Caco-2 (cell line): Measurements from ENCODE around the gene TRAF3. TPM values are rescaled to one million over a fixed set of nuclear protein-coding genes. Genes with fewer than 3 reads are reported as not detected.

Experiments used
- BruUV-seq: library from RNA; stranded (reverse); fragments of 400-500 nt; replicated peaks from 2 replicates; lab custom pipeline; 2021; lab: Mats Ljungman, UMichigan
- CTCF ChIA-PET: fragments of 300-600 bp; sonication (Branson Sonifier 250); formaldehyde crosslinking; loops from one replicate; lab custom pipeline; 2022; ENCODE audit warnings: antibody characterized with exemption; lab: Charles Lee
- POLR2A ChIA-PET: fragments of 300-600 bp; sonication (Branson Sonifier 250); formaldehyde crosslinking; loops from one replicate; lab custom pipeline; 2022; ENCODE audit warnings: antibody characterized with exemption; lab: Charles Lee
- DNase-seq, 2 experiments: peaks; one replicate each; pipeline versions ENCODE4 v3.0.0 to v3.0.0-alpha.2; 2020 to 2022
- H3K27me3 ChIP-seq: replicated peaks from 2 replicates; pipeline ENCODE4 v1.6.0; 2011; ENCODE audit warnings: low read length; ENCODE audit not compliant: control insufficient read depth, insufficient read depth
- H3K36me3 ChIP-seq: 2 replicates; pipeline ENCODE4 v1.5.1; 2011; ENCODE audit warnings: low read length; ENCODE audit not compliant: control insufficient read depth, insufficient read depth
- H3K4me1 ChIP-seq: fragments of 250-450 bp; sonication (Bioruptor Pico); 2 replicates; pipeline ENCODE4 v1.5.1; 2020; ENCODE audit warnings: mild to moderate bottlenecking
- H3K4me3 ChIP-seq: 2 replicates; pipeline ENCODE4 v1.5.1; 2011; ENCODE audit warnings: low read depth, mild to moderate bottlenecking, control low read depth, low read length
- H3K9me3 ChIP-seq: fragments of 250-450 bp; sonication (Bioruptor Pico); 2 replicates; pipeline ENCODE4 v1.5.1; 2020; ENCODE audit warnings: mild to moderate bottlenecking, moderate library complexity
- H3K27ac Mint-ChIP-seq: one replicate; pipeline ENCODE4 v1.8.0; 2022; ENCODE audit warnings: mixed read lengths; ENCODE audit not compliant: unreplicated experiment
- H3K27me3 Mint-ChIP-seq: one replicate; pipeline ENCODE4 v1.8.0; 2022; ENCODE audit warnings: mixed read lengths; ENCODE audit not compliant: insufficient read depth, unreplicated experiment
- H3K36me3 Mint-ChIP-seq: one replicate; pipeline ENCODE4 v1.8.0; 2022; ENCODE audit warnings: mild to moderate bottlenecking, mixed read lengths; ENCODE audit not compliant: insufficient read depth, unreplicated experiment
- H3K4me1 Mint-ChIP-seq: one replicate; pipeline ENCODE4 v1.8.0; 2022; ENCODE audit warnings: low read depth, mixed read lengths; ENCODE audit not compliant: unreplicated experiment
- H3K4me3 Mint-ChIP-seq: one replicate; pipeline ENCODE4 v1.8.0; 2022; ENCODE audit warnings: mild to moderate bottlenecking, moderate library complexity, mixed read lengths; ENCODE audit not compliant: unreplicated experiment
- H3K9me3 Mint-ChIP-seq: one replicate; pipeline ENCODE4 v1.8.0; 2022; ENCODE audit warnings: mixed read lengths; ENCODE audit not compliant: unreplicated experiment
- CTCF ChIP-seq, 2 experiments: fragments of 200-600 bp in 1 of 2; IDR thresholded peaks; 1 replicate in 1 of 2; 2 replicates in 1 of 2; pipeline versions ENCODE4 v1.5.1 to v1.8.0; 2011 to 2022; ENCODE audit warnings: antibody characterized with exemption in 1 of 2, control low read depth in 1 of 2, inconsistent platforms in 1 of 2, low read depth in 1 of 2, low read length in 1 of 2, mild to moderate bottlenecking in 1 of 2, moderate library complexity in 1 of 2; ENCODE audit not compliant: insufficient read depth in 1 of 2, severe bottlenecking in 1 of 2, unreplicated experiment in 1 of 2
- intact Hi-C: fragments of 100-400 bp; cut with micrococcal nuclease; formaldehyde crosslinking; loops from one replicate; pipeline ENCODE4 v1.10.0; 2022; ENCODE audit not compliant: unreplicated experiment
- total RNA-seq: library from RNA; stranded (reverse); gene quantifications from 2 replicates; pipeline ENCODE4 v1.2.3, GENCODE V29; 2022

TRAF3 gene
- total RNA-seq, 1 experiment from 2014 or later: 16.6 TPM

- Mint-ChIP-seq H3K27ac (no peak overlapping the region), H3K36me3 (peaks cover 16% of the 10 kb centered on the region), H3K27me3 (no peaks in the 10 kb centered on the region), H3K9me3 (no peaks in the 10 kb centered on the region), H3K4me1 (no peaks in the 10 kb centered on the region), H3K4me3 (no peak overlapping the region)
- ChIA-PET CTCF (no interaction called here), POLR2A (no interaction called here)
- Histone ChIP-seq H3K4me3 (no peak overlapping the region), H3K36me3 (no peaks in the 10 kb centered on the region), H3K9me3 (no peaks in the 10 kb centered on the region), H3K27me3 (no peaks in the 10 kb centered on the region), H3K4me1 (no peaks in the 10 kb centered on the region)
- no peak for TF ChIP-seq CTCF (IDR thresholded peaks at IDR 0.05; ENCODE audit: insufficient read depth in 1 of 2, low read depth in 1 of 2, low read length in 1 of 2, severe bottlenecking in 1 of 2, unreplicated experiment in 1 of 2)
- intact Hi-C loops: no loop called here
- no TSS peak for BruUV-seq
- DNase-seq: no peak
Observed at GRCh38 chr14:102897299-102898027, 120.2 kb downstream of the TRAF3 start.

- H3K27me3 ChIP-seq: no peaks in the 10 kb centered on the region
- no peak overlapping the region for H3K4me3 Mint-ChIP-seq
- no peak overlapping the region for H3K27ac Mint-ChIP-seq
- H3K36me3 ChIP-seq: no peaks in the 10 kb centered on the region
- no peaks in the 10 kb centered on the region for H3K27me3 Mint-ChIP-seq
- intact Hi-C loops: no loop called here
- DNase-seq: no peak
- no TSS peak for BruUV-seq
- peaks cover 20% of the 10 kb centered on the region for H3K36me3 Mint-ChIP-seq
- H3K9me3 Mint-ChIP-seq: no peaks in the 10 kb centered on the region
- H3K9me3 ChIP-seq: no peaks in the 10 kb centered on the region
- H3K4me1 ChIP-seq: no peaks in the 10 kb centered on the region
- TF ChIP-seq CTCF (IDR thresholded peaks at IDR 0.05; ENCODE audit: insufficient read depth in 1 of 2, low read depth in 1 of 2, low read length in 1 of 2, severe bottlenecking in 1 of 2, unreplicated experiment in 1 of 2): no peak
- no peak overlapping the region for H3K4me3 ChIP-seq
- H3K4me1 Mint-ChIP-seq: no peaks in the 10 kb centered on the region
- ChIA-PET POLR2A (no interaction called here), CTCF (no interaction called here)
Observed at GRCh38 chr14:102898298-102898697, 121.0 kb downstream of the TRAF3 start.

GRCh38 chr14:102898776-102899515, 121.7 kb downstream of the TRAF3 start:
- POLR2A ChIA-PET: no interaction called here
- peaks cover 20% of the 10 kb centered on the region for H3K36me3 Mint-ChIP-seq
- no peaks in the 10 kb centered on the region for H3K4me1 Mint-ChIP-seq
- intact Hi-C loops: no loop called here
- CTCF ChIA-PET: no interaction called here
- Histone ChIP-seq H3K36me3 (no peaks in the 10 kb centered on the region), H3K27me3 (no peaks in the 10 kb centered on the region), H3K4me1 (no peaks in the 10 kb centered on the region), H3K9me3 (no peaks in the 10 kb centered on the region), H3K4me3 (no peak overlapping the region)
- H3K4me3 Mint-ChIP-seq: no peak overlapping the region
- H3K27me3 Mint-ChIP-seq: no peaks in the 10 kb centered on the region
- DNase-seq: no peak
- no peaks in the 10 kb centered on the region for H3K9me3 Mint-ChIP-seq
- BruUV-seq: no TSS peak
- no peak for TF ChIP-seq CTCF (IDR thresholded peaks at IDR 0.05; ENCODE audit: insufficient read depth in 1 of 2, low read depth in 1 of 2, low read length in 1 of 2, severe bottlenecking in 1 of 2, unreplicated experiment in 1 of 2)
- no peak overlapping the region for H3K27ac Mint-ChIP-seq
